Psoas muscle (tissue), 8 donors: ENCODE data around the gene DCHS1. TPM values are rescaled to one million over a fixed set of nuclear protein-coding genes. Genes with fewer than 3 reads are reported as not detected.

ENCODE experiments used
- ATAC-seq, 4 donors: fragments of 200-7000 bp; cut with Tn5 transposase; one replicate each; pipeline ENCODE4 v1.9.1; 2020; ENCODE audit warnings: moderate library complexity in 3 of 4, mild to moderate bottlenecking in 2 of 4
- DNase-seq, 2 donors: peaks; one replicate each; pipeline ENCODE4 v3.0.0-alpha.2; 2020
- H3K27ac ChIP-seq: fragments of 200-600 bp; one replicate; pipeline ENCODE4 v1.8.0; 2022
- H3K27me3 ChIP-seq, 3 donors: fragments of 200-600 bp in 1 of 3; one replicate each; pipeline versions ENCODE4 v1.6.1 to v1.8.0; 2013 to 2022; ENCODE audit warnings: low read length in 2 of 3, mild to moderate bottlenecking in 2 of 3, moderate library complexity in 1 of 3; ENCODE audit not compliant: insufficient read depth in 3 of 3
- H3K36me3 ChIP-seq, 2 donors: fragments of 200-600 bp in 1 of 2; one replicate each; pipeline versions ENCODE4 v1.6.1 to v1.8.0; 2013 to 2022; ENCODE audit warnings: low read depth in 1 of 2, mild to moderate bottlenecking in 1 of 2, moderate library complexity in 1 of 2; ENCODE audit not compliant: insufficient read depth in 1 of 2
- H3K4me1 ChIP-seq: fragments of 200-600 bp; one replicate; pipeline ENCODE4 v1.8.0; 2022
- H3K4me3 ChIP-seq: fragments of 200-600 bp; one replicate; pipeline ENCODE4 v1.8.0; 2022; ENCODE audit warnings: mild to moderate bottlenecking
- H3K9me3 ChIP-seq: fragments of 200-600 bp; one replicate; pipeline ENCODE4 v1.8.0; 2022
- WGBS, 3 donors: extraction: QIAGEN DNeasy Blood & Tissue Kit; methylation state at CpG; one replicate each; pipeline versions ENCODE4 v1.1.6 to v1.1.7; 2013; 5-methylcytosine and 5-hydroxymethylcytosine counted together
- intact Hi-C, 2 donors: fragments of 100-400 bp; cut with DNase I; formaldehyde crosslinking; loops; one replicate each; pipeline versions ENCODE4 v1.11.0 to v1.14.2; 2022
- polyA plus RNA-seq, 3 donors: library from polyadenylated mRNA; stranded (reverse); fragments of 200-250 nt; gene quantifications; one replicate each; pipeline ENCODE4 v1.2.3, GENCODE V29; 2013
- total RNA-seq, 4 donors: library from RNA; stranded (reverse); fragmentation: NEBNext Ultra II Directional in 2 of 4; extraction: Animal tissue kit (Norgen Biotek cat#: 25700) in 2 of 4; gene quantifications; one replicate each; pipeline versions ENCODE4 v1.2.1 to v1.2.4, GENCODE V29; 2021 to 2023
- TF ChIP-seq, protein P1 (sequence below): fragments of 200-600 bp; IDR thresholded peaks from one replicate; pipeline ENCODE4 v1.8.0; 2022; ENCODE audit warnings: antibody characterized with exemption
- donor health status: healthy with polysubstance abuse.
- donor health status: DM: no; HTN: no; CAD: no; lungs with moderate emphysema.
- donor health status: Bipolar disorder and iron deficiency.
- donor health status: healthy.
- donor health status: DM: yes; HTN: yes; CAD: no.
- donor health status: DM: no; HTN: no; CAD: no.
- donor health status: DM: no; HTN: no; CAD: no.
- donor health status: DM: yes; HTN: yes; CAD: no.

The DCHS1 gene
- total and polyA plus RNA-seq, 7 donors, result 0.98 to 7.2 (median 3.2) TPM

DNA sequence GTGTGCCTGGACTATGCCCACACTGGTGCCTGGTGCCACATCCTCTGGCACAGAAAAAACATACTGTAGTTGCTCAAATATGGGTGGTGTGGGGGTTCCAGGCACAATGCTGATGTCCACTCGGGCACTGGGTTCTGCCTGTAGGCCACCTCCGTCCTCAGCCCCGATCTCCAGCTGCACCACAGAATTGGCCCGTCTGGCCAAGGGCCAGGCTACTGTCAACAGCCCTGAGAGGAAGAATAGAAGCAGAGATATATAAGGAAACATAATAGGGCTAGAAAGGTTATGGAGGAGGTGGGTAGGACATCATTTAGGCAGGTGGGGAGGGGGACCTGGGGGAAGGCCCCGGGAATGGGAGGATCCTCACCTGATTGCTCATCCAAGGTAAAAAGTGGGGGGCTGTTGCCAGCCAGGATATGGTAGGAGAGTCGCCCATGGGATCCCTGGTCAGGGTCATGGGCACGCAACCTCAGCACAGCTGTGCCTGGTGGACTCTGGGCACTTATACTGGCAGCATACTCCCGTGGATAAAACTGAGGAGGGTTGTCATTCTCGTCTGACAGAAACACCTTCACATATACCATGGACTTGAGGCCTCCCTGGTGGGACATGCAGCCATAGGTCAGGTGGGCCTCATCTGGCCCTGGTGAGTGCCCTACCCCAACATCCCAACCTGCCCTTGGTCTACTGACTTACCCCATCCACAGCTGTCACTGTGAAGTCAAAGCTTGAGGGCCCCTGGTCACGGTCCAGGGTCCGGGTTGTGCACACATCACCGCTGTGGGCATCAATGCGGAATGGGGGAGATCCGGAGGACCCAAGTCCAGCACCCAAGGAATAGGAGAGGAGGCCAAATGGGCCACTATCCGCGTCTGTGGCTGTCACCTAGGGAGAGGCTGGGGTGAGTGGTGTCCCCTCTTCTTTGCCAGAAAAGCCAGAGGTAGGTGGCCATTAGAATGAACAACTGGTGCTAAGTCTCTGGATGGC lies 21.9 kb downstream of the DCHS1 start:
- WGBS, 3 donors, result 89 to 93% (median 89%) methylated on average over 16 of the region's 16 CpGs
- no peaks in the 10 kb centered on the region for H3K27me3 ChIP-seq
- H3K9me3 ChIP-seq, result no peaks in the 10 kb centered on the region
- TF ChIP-seq, protein P1, sequence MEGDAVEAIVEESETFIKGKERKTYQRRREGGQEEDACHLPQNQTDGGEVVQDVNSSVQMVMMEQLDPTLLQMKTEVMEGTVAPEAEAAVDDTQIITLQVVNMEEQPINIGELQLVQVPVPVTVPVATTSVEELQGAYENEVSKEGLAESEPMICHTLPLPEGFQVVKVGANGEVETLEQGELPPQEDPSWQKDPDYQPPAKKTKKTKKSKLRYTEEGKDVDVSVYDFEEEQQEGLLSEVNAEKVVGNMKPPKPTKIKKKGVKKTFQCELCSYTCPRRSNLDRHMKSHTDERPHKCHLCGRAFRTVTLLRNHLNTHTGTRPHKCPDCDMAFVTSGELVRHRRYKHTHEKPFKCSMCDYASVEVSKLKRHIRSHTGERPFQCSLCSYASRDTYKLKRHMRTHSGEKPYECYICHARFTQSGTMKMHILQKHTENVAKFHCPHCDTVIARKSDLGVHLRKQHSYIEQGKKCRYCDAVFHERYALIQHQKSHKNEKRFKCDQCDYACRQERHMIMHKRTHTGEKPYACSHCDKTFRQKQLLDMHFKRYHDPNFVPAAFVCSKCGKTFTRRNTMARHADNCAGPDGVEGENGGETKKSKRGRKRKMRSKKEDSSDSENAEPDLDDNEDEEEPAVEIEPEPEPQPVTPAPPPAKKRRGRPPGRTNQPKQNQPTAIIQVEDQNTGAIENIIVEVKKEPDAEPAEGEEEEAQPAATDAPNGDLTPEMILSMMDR, result no peak
- DNase-seq (no peak), ATAC-seq (no peak)
- H3K4me3 ChIP-seq, result no peak overlapping the region
- H3K27ac ChIP-seq, result no peak overlapping the region
- H3K36me3 ChIP-seq, result peaks cover 0 to 15% of the 10 kb centered on the region in 2 donors
- peaks cover 4% of the 10 kb centered on the region for H3K4me1 ChIP-seq
- intact Hi-C loops, result no loop called here

DNA sequence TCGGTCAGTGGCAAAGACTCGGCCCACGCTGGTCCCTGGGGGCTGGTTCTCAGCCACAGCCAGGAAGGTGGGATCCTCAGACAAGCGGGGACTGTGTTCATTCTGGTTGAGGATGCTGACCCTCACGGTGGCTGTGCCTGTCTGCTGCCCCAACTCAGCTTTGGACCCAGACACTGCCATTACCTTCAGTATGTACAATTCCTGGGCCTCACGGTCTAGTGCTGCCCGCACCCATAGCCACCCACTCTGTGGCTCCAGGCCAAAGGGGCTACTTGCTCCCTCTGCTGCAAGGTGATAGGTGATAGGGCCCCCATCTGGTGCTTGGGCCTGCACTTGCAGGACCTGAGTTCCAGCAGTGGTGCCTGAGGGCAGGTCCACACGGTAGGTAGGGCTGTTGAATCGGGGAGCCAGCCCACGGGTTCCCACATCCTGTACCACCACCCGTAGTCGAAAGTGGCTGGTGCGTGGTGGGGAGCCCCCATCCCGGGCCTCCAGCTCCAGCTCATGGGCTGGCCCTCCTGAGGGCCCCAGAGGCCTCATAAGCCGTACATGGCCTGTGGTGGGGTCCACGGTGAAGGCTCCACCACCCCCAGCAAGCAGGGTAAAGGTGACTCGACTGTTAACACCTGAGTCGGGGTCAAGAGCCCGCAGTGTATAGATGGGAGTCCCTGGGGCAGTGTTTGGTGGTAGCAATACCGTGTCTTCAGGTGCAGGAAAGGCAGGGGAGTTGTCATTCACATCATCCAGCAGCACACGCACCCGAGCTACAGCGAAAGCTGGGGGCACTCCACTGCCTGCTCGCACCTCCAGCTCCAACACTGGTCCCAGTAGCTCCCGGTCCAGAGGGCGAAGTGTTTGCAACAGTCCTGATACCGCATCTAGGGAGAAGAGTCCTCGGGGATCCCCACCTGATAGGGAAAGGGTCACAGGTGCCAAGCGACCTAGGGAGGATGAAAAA lies 23.2 kb downstream of the DCHS1 start:
- intact Hi-C loops, result no loop called here
- H3K27me3 ChIP-seq, result no peaks in the 10 kb centered on the region

DNA sequence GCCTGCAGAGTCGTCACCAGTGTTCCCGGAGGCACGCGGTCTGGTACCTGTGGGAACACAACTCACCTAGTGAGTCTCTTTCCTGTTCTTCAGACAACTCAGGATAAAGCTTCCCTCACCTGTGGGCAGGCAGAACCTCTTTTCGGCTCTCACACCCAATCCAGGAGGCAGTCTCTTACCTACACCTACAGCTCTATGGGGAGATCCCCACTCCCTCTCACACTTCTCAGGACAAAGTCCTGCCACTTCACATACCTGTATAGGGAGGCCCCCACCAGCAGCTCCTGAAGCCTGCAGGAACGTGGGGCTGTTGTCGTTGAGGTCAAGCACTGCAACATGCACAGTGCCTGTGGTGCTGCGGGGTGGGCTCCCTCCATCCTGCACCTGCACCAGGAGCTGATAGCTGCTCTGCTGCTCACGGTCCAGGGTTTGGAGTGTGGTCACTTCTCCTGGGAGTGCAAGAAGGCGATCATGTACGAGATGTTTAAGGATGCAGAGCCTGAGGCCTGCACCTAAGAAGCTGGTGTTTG lies 24.2 kb downstream of the DCHS1 start:
- DNase-seq, result no peak
- H3K4me3 ChIP-seq, result no peak overlapping the region
- no peaks in the 10 kb centered on the region for H3K9me3 ChIP-seq
- no peaks in the 10 kb centered on the region for H3K27me3 ChIP-seq
- no peaks in the 10 kb centered on the region for H3K4me1 ChIP-seq
- 86 to 94% (median 90%) methylated on average over 11 of the region's 11 CpGs for WGBS, 3 donors
- peaks cover 0 to 25% of the 10 kb centered on the region in 2 donors for H3K36me3 ChIP-seq
- H3K27ac ChIP-seq, result no peak overlapping the region
- intact Hi-C loops, result no loop called here
- ATAC-seq, result no peak
- TF ChIP-seq, protein P1, result no peak

More for the DNA sequence above, 23.2 kb downstream of the DCHS1 start:
- TF ChIP-seq, protein P1, result no peak
- WGBS, 3 donors, result 92 to 94% (median 94%) methylated on average over 29 of the region's 29 CpGs
- Histone ChIP-seq H3K4me3 (no peak overlapping the region), H3K4me1 (no peaks in the 10 kb centered on the region), H3K27ac (no peak overlapping the region), H3K36me3 (peaks cover 0 to 15% of the 10 kb centered on the region in 2 donors), H3K9me3 (no peaks in the 10 kb centered on the region)
- DNase-seq (no peak), ATAC-seq (no peak)

DNA sequence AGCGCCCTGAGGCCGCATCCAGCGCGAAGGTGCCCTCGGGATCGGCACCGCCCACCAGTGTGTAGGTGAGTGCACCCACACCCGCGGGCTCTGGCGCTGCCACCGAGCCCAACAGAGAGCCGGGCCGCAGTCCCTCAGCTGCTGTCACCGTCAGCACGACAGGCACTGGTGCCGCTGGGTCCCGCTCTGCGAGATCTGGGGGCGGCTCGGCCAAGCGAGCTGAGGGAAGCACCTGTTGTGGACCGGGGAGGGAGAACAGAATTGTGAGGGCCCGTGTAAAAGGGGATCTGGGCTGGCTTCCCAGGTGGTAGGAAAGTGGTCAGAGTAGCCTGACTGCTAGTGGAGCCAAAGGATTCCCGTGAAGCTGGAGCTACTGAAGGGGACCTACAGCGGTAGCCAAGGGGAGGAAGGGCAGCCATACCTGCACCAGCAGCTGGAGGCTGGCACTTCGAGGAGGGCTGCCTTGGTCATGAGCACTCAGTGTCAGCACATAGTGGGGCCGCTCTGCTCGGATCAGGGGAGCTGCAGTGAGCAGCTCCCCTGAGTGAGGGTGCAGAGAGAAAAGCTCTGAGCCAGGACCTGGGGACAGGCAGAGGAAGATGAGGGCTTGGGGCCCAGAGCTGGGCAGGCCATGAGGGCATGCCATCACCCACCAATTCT lies 24.8 kb downstream of the DCHS1 start:
- Histone ChIP-seq H3K4me1 (no peaks in the 10 kb centered on the region), H3K27ac (no peak overlapping the region), H3K4me3 (no peak overlapping the region), H3K27me3 (no peaks in the 10 kb centered on the region), H3K9me3 (no peaks in the 10 kb centered on the region), H3K36me3 (peaks cover 0 to 31% of the 10 kb centered on the region in 2 donors)
- TF ChIP-seq, protein P1, result no peak
- no peak for DNase-seq
- WGBS, 3 donors, result 80 to 85% (median 81%) methylated on average over 28 of the region's 28 CpGs
- ATAC-seq, result no peak
- intact Hi-C loops, result no loop called here
